ENCODE results near the gene USF1.

GRCh38 chr1:161082996-161083747, 37.4 kb upstream of the USF1 start:
- TF ChIP-seq USF2 (IDR thresholded peaks at IDR 0.05; ENCODE audit: borderline replicate concordance, low read depth, low read length) (no peak), CTCF (IDR thresholded peaks at IDR 0.05) (no peak), RAD21 (IDR thresholded peaks at IDR 0.05; ENCODE audit: low read length) (no peak), FOXM1 (IDR thresholded peaks at IDR 0.05; ENCODE audit: low read depth) (no peak), EZH2phosphoT487 (IDR thresholded peaks at IDR 0.05; ENCODE audit: borderline replicate concordance, low read depth) (no peak), ZBTB33 (IDR thresholded peaks at IDR 0.05; ENCODE audit: borderline replicate concordance, low read depth) (no peak), REST (IDR thresholded peaks at IDR 0.05; ENCODE audit: low read depth, low read length) (no peak), SMC3 (IDR thresholded peaks at IDR 0.05; ENCODE audit: low read depth, low read length) (no peak), MXI1 (IDR thresholded peaks at IDR 0.05; ENCODE audit: low read depth, low read length) (no peak)
